NCI-H1694 treated with DMSO at 0.1 percent for 48 hours (cell line): ENCODE results near the gene AKAP8L.

Source experiments
- DNase-seq: peaks from one replicate; lab custom pipeline; 2025; lab: John Stamatoyannopoulos, UW

Gene AKAP8L

GRCh38 chr19:15418579-15419412 is at the start of gene AKAP8L:
Gene AKAP8L, minus strand, starts transcription at chr19:15418988. Its CDS starts 65 bp downstream, at chr19:15418923.
- peak; percentile 98 for DNase-seq

- DNase-seq: no peak
These were observed 49.0 kb upstream of the AKAP8L start for GRCh38 chr19:15467734-15468214.

GRCh38 chr19:15466851-15467733 is 48.3 kb upstream of the AKAP8L start:
- no peak for DNase-seq

- no peak for DNase-seq
These were observed 45.9 kb upstream of the AKAP8L start, which contains the start of gene RASAL3 for GRCh38 chr19:15464394-15465385. Gene RASAL3, minus strand, starts transcription at chr19:15464544. Its CDS starts 186 bp downstream, at chr19:15464358.

GRCh38 chr19:15463861-15464371 is 45.1 kb upstream of the AKAP8L start:
- DNase-seq: no peak

- no peak for DNase-seq
These were observed 42.9 kb upstream of the AKAP8L start for GRCh38 chr19:15461694-15462093.

- DNase-seq: no peak
These were observed 39.1 kb upstream of the AKAP8L start for GRCh38 chr19:15457701-15458484.

GRCh38 chr19:15456871-15457700 is 38.3 kb upstream of the AKAP8L start:
- no peak for DNase-seq

- DNase-seq: no peak
These were observed 37.7 kb upstream of the AKAP8L start for GRCh38 chr19:15456441-15456840.

- no peak for DNase-seq
These were observed 37.2 kb upstream of the AKAP8L start for GRCh38 chr19:15455996-15456395.

GRCh38 chr19:15453906-15454860 is 35.4 kb upstream of the AKAP8L start:
- no peak for DNase-seq

- DNase-seq: no peak
These were observed 34.3 kb upstream of the AKAP8L start for GRCh38 chr19:15453091-15453578.

- no peak for DNase-seq
These were observed 33.6 kb upstream of the AKAP8L start for GRCh38 chr19:15452111-15453047.

GRCh38 chr19:15450528-15450890 is 31.7 kb upstream of the AKAP8L start:
- DNase-seq: no peak

GRCh38 chr19:15449620-15450527 is 31.1 kb upstream of the AKAP8L start, which contains the start of gene WIZ:
Gene WIZ, minus strand, starts transcription at chr19:15449956. Its CDS starts 1,649 bp downstream, at chr19:15448307.
- DNase-seq: no peak
